HepG2 (cell line): ENCODE results near the gene KCTD19. TPM values are rescaled to one million over a fixed set of nuclear protein-coding genes. Genes with fewer than 3 reads are reported as not detected.

ENCODE experiments used
- ATF7 ChIP-seq, 2 experiments: fragments of 450-650 bp in 1 of 2; sonication (generic) in 1 of 2; formaldehyde crosslinking in 1 of 2; IDR thresholded peaks; 2 replicates each; pipeline versions ENCODE4 v1.4.0 to v1.6.1; 2016 to 2020; ENCODE audit warnings: antibody characterized with exemption in 1 of 2, mild to moderate bottlenecking in 1 of 2, missing genetic modification reagents in 1 of 2
- CBFB ChIP-seq: sonication (generic); formaldehyde crosslinking; IDR thresholded peaks from 2 replicates; pipeline ENCODE4 v1.4.0; 2020; ENCODE audit warnings: missing genetic modification reagents
- KIAA2018 ChIP-seq: sonication (generic); formaldehyde crosslinking; IDR thresholded peaks from 2 replicates; pipeline ENCODE4 v1.5.0; 2020; ENCODE audit warnings: mild to moderate bottlenecking, missing genetic modification reagents, borderline replicate concordance
- MXD1 ChIP-seq: sonication (generic); formaldehyde crosslinking; IDR thresholded peaks from 2 replicates; pipeline ENCODE4 v1.4.0; 2020; ENCODE audit warnings: mild to moderate bottlenecking, missing genetic modification reagents
- NR2F1 ChIP-seq, 2 experiments: fragments of 450-650 bp in 1 of 2; formaldehyde crosslinking in 1 of 2; IDR thresholded peaks; 2 replicates each; pipeline versions ENCODE4 v1.5.0 to v1.6.1; 2016 to 2020; ENCODE audit warnings: mild to moderate bottlenecking in 1 of 2, missing compliant biosample characterization in 1 of 2, missing genetic modification reagents in 1 of 2, moderate library complexity in 1 of 2
- RXRA ChIP-seq: sonication (generic); formaldehyde crosslinking; IDR thresholded peaks from 2 replicates; pipeline ENCODE4 v1.5.1; 2020; ENCODE audit warnings: missing genetic modification reagents
- SETDB1 ChIP-seq: sonication (generic); formaldehyde crosslinking; IDR thresholded peaks from 2 replicates; pipeline ENCODE4 v1.5.1; 2020; ENCODE audit warnings: missing genetic modification reagents, mild to moderate bottlenecking, borderline replicate concordance
- SMAD9 ChIP-seq: sonication (generic); formaldehyde crosslinking; IDR thresholded peaks from 2 replicates; pipeline ENCODE4 v1.5.1; 2020; ENCODE audit warnings: mild to moderate bottlenecking, missing genetic modification reagents
- THAP9 ChIP-seq: sonication (generic); formaldehyde crosslinking; IDR thresholded peaks from 2 replicates; pipeline ENCODE4; 2020; ENCODE audit warnings: missing genetic modification reagents, mild to moderate bottlenecking, borderline replicate concordance
- ZBTB21 ChIP-seq: sonication (generic); formaldehyde crosslinking; IDR thresholded peaks from 2 replicates; pipeline ENCODE4 v1.4.0; 2020; ENCODE audit warnings: missing genetic modification reagents
- ZBTB42 ChIP-seq: sonication (generic); formaldehyde crosslinking; IDR thresholded peaks from 2 replicates; pipeline ENCODE4 v1.5.0; 2020; ENCODE audit warnings: mild to moderate bottlenecking, missing genetic modification reagents
- ZFP90 ChIP-seq: sonication (generic); formaldehyde crosslinking; IDR thresholded peaks from 2 replicates; pipeline ENCODE4 v1.8.0; 2022; ENCODE audit warnings: missing genetic modification reagents, mild to moderate bottlenecking, inconsistent platforms, borderline replicate concordance
- ZKSCAN8 ChIP-seq: IDR thresholded peaks from 2 replicates; pipeline ENCODE4 v1.6.1; 2016; ENCODE audit warnings: borderline replicate concordance, missing genetic modification reagents, missing compliant biosample characterization
- ZNF414 ChIP-seq: sonication (generic); formaldehyde crosslinking; IDR thresholded peaks from 2 replicates; pipeline ENCODE4 v1.5.0; 2020; ENCODE audit warnings: missing genetic modification reagents
- ZSCAN20 ChIP-seq: sonication (generic); formaldehyde crosslinking; IDR thresholded peaks from 2 replicates; pipeline ENCODE4 v1.4.0; 2020; ENCODE audit warnings: missing genetic modification reagents, mild to moderate bottlenecking, borderline replicate concordance
- ZZZ3 ChIP-seq: sonication (generic); formaldehyde crosslinking; IDR thresholded peaks from 2 replicates; pipeline ENCODE4 v1.4.0; 2020; ENCODE audit warnings: missing genetic modification reagents, mild to moderate bottlenecking, borderline replicate concordance
- polyA plus RNA-seq, 8 experiments: library from polyadenylated mRNA; depleted of rRNA in 3 of 8; stranded (reverse) in 7 of 8; unstranded in 1 of 8; fragments of >200 nt; fragmentation: Illumina TruSeq in 4 of 8; extraction: Trizol in 4 of 8; gene quantifications; 2 replicates each; pipeline versions ENCODE4 v1.2.1 to v1.2.3, GENCODE V29; 2011 to 2016; ENCODE audit warnings: low read depth in 4 of 8, missing spikeins in 1 of 8, mixed read lengths in 1 of 8; ENCODE audit not compliant: insufficient read depth in 1 of 8
- total RNA-seq, 5 experiments: library from RNA; depleted of rRNA; stranded (reverse); fragments of >200 nt; fragmentation: Illumina TruSeq; extraction: Trizol; gene quantifications; 2 replicates each; pipeline ENCODE4 v1.2.3, GENCODE V29; 2016; ENCODE audit warnings: low read depth in 1 of 5

The KCTD19 gene
- total and polyA plus RNA-seq, 2 of the 13 experiments (the other 11 are each of a cell fraction or from before 2014, with no cell fraction given) = not detected

GRCh38 chr16:67246081-67246755, 80.3 kb downstream of the KCTD19 start (continued):
- TF ChIP-seq ZBTB42 (CRISPR knock-in tag) (no peak), THAP9 (peak; percentile 84), ZZZ3 (no peak), ZNF414 (CRISPR knock-in tag) (peak; percentile 95), NR2F1 (CRISPR knock-in tag; IDR thresholded peaks at IDR 0.05) (peak; percentile 78 to 82; a peak in 3 of 4 replicates), MXD1 (CRISPR knock-in tag) (peak; percentile 85), ZSCAN20 (CRISPR knock-in tag) (no peak; the same call in 1 of the 2 replicates), ZKSCAN8 (CRISPR knock-in tag) (peak; percentile 88), KIAA2018 (no peak), CBFB (CRISPR knock-in tag) (peak; percentile 97), SMAD9 (0 out of 2 replicates have a peak, but pooled peaks have one; percentile 35), ATF7 (IDR thresholded peaks at IDR 0.05) (no peak), ATF7 (CRISPR knock-in tag; IDR thresholded peaks at IDR 0.05) (no peak; the same call in 1 of the 2 replicates), RXRA (peak; percentile 93), ZBTB21 (CRISPR knock-in tag) (no peak; the same call in 1 of the 2 replicates), SETDB1 (CRISPR knock-in tag) (no peak), ZFP90 (CRISPR knock-in tag) (peak; percentile 87; the same call in 1 of the 2 replicates)
